Naive B cell (primary cell): ENCODE results near the gene FGD2. TPM values are rescaled to one million over a fixed set of nuclear protein-coding genes. Genes with fewer than 3 reads are reported as not detected.
A peak's percentile ranks its signal among the peaks of the same experiment; 100 is the strongest.
"Not testable (repeated sequence)": the region's sequence is repeated elsewhere in the genome, so short reads cannot be mapped to it uniquely, and the experiment has no call there.

Experiments
- ATAC-seq, 2 donors: fragments of 150-1000 bp; cut with Tn5 transposase; 2 replicates each; pipeline ENCODE4 v1.10.0; 2021; ENCODE audit warnings: low read depth in 2 of 2, mild to moderate bottlenecking in 2 of 2, moderate library complexity in 2 of 2
- DNase-seq: peaks from one replicate; pipeline ENCODE4 v3.0.0; 2022
- H3K27ac Mint-ChIP-seq, 6 donors: one replicate each; pipeline ENCODE4 v1.8.0; 2020 to 2022; ENCODE audit warnings: mild to moderate bottlenecking in 6 of 6, mixed read lengths in 6 of 6, moderate library complexity in 5 of 6, inconsistent platforms in 2 of 6
- H3K27me3 Mint-ChIP-seq, 3 donors: one replicate each; pipeline ENCODE4 v1.8.0; 2021 to 2022; ENCODE audit warnings: mixed read lengths in 3 of 3, mild to moderate bottlenecking in 1 of 3
- H3K36me3 Mint-ChIP-seq, 2 donors: one replicate each; pipeline ENCODE4 v1.8.0; 2020 to 2022; ENCODE audit warnings: mixed read lengths in 2 of 2, inconsistent platforms in 1 of 2, mild to moderate bottlenecking in 1 of 2
- H3K4me1 Mint-ChIP-seq, 3 donors: one replicate each; pipeline ENCODE4 v1.8.0; 2020 to 2022; ENCODE audit warnings: mixed read lengths in 3 of 3, inconsistent platforms in 1 of 3, mild to moderate bottlenecking in 1 of 3, moderate library complexity in 1 of 3
- H3K4me3 Mint-ChIP-seq, 8 donors: one replicate each; pipeline ENCODE4 v1.8.0; 2020 to 2022; ENCODE audit warnings: mild to moderate bottlenecking in 8 of 8, mixed read lengths in 8 of 8, moderate library complexity in 8 of 8, inconsistent platforms in 2 of 8
- H3K9me3 Mint-ChIP-seq, 7 donors: one replicate each; pipeline ENCODE4 v1.8.0; 2020 to 2022; ENCODE audit warnings: mixed read lengths in 7 of 7, mild to moderate bottlenecking in 5 of 7, inconsistent platforms in 2 of 7, moderate library complexity in 1 of 7
- polyA plus RNA-seq, 6 donors: library from polyadenylated mRNA; unstranded; fragments of 300-500 nt; fragmentation: Illumina TruSeq; gene quantifications; one replicate each; pipeline ENCODE4 v1.2.3, GENCODE V29; 2021; ENCODE audit warnings: low read depth in 6 of 6

FGD2 gene
- polyA plus RNA-seq, 6 donors from 2014 or later, result 31.5 to 133 (median 69.2) TPM

DNA sequence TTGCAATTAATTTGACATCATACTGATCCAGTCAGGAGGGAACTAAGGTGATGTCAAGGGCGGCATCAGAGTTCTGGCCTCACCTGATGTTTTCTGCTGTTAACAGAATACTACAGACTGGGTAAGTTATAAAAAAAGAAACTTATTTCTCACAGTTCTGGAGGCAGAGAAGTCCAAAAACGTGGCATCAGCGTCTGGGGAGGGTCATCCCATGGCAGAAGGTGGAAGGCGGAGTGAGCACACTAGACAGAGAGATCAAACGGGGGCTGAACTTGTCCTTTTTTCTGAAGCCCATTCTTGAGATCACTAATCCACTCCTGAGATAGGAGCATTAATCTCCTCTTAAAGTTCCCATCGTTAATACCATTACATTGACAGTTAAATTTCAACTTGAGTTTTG, 16.2 kb upstream of the FGD2 start:
- H3K4me1 Mint-ChIP-seq, result peaks cover 11 to 18% (median 12%) of the 10 kb centered on the region in 3 donors
- no peak for DNase-seq
- peak overlapping the region in 1 of 6 donors; percentile 12 for H3K27ac Mint-ChIP-seq
- ATAC-seq, result no peak
- H3K4me3 Mint-ChIP-seq, result peak overlapping the region in 1 of 8 donors; percentile 38
- no peaks in the 10 kb centered on the region for H3K36me3 Mint-ChIP-seq
- no peaks in the 10 kb centered on the region for H3K27me3 Mint-ChIP-seq
- H3K9me3 Mint-ChIP-seq, result no peaks in the 10 kb centered on the region

DNA sequence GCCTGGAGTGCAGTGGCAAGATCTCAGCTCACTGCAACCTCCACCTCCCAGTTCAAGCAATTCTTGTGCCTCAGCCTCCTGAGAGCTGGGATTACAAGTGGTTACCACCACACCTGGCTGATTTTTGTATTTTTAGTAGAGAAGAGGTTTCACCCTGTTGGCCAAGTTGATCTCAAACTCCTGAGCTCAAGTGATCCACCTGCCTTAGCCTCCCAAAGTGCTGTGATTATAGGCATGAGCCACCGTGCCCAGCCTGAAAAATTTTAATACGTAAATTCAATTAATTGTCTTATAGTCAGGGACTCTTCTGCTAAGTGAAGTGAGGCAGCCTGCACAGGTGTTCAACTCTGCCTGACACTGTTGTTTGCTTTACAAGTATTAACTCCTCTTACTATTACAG, 15.1 kb upstream of the FGD2 start:
- H3K27me3 Mint-ChIP-seq, DNase-seq, H3K27ac Mint-ChIP-seq, H3K9me3 Mint-ChIP-seq, H3K4me3 Mint-ChIP-seq, ATAC-seq, H3K36me3 Mint-ChIP-seq: not testable (repeated sequence)
- peaks cover 11 to 18% (median 12%) of the 10 kb centered on the region in 3 donors for H3K4me1 Mint-ChIP-seq

DNA sequence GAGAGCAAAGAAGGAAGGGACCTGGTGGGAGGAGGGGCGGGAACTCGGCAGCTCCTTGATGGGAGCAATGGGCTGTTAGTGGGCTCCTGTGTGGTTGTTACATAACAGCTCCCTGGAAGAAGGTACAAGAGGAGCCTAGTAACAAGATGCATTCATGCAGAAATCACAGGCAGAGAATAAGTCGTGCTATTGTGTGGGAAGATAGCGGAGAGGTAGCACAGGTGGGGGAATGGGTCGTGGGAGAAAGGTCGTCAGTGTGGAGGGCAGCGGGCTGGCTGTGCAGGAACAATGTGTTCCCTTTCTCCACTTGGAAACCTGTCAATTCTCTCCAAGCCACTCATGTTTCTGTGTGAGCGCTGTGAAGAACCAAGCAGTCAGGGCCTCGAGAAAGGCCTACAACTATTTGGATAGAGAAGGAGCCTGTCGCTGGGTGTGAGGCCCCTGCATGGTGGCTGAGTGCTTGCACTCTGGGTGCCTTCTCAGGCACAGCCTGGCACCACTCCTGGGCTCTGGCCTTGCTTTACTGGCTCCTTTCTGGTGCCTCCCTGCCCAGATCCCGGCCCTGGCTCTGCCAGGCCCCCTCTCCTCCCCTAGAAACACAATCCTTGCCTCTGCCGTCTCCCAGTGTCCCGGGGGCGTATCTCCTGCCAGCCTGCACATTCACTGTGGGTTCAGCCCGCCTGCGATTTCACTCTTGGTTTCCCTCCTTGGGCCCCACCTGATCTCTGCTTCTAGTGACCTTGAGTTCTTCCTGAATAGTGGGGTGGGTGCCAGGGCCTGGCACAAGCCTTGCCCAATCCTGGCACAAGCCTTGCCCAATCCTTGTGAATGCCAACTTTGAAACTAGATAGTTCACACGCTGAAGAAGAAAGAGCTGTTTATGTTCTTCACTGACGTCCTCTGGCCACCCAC, 7.4 kb upstream of the FGD2 start:
- Mint-ChIP-seq H3K9me3 (no peaks in the 10 kb centered on the region), H3K27me3 (no peaks in the 10 kb centered on the region), H3K36me3 (no peaks in the 10 kb centered on the region), H3K27ac (peak overlapping the region in 4 of 6 donors; percentile 54 to 87 (median 67)), H3K4me3 (peak overlapping the region in 2 of 8 donors; percentile 62 to 70), H3K4me1 (peaks cover 36 to 50% (median 43%) of the 10 kb centered on the region in 3 donors)
- ATAC-seq (no peak), DNase-seq (no peak)

DNA sequence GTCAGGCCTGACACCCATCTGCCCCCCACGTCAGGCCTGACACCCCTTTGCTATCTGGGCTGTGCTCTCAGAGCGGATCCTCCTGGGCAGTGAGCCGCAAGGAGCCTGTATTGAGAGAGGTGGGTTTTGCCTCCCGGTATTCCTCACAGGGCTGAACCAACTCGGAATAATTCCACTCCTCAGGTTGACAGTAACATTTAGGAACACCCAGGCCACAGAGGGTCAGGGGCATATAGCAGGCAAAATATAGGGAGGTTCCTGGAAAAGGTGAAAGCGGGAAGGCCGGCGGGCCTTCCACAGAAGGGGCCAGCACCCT, 6.8 kb upstream of the FGD2 start:
- ATAC-seq (no peak), DNase-seq (no peak)
- H3K27ac Mint-ChIP-seq, result peak overlapping the region in 3 of 6 donors; percentile 54 to 87 (median 81)
- H3K36me3 Mint-ChIP-seq, result no peaks in the 10 kb centered on the region
- H3K4me3 Mint-ChIP-seq, result no peak overlapping the region
- peaks cover 37 to 56% (median 46%) of the 10 kb centered on the region in 3 donors for H3K4me1 Mint-ChIP-seq
- no peaks in the 10 kb centered on the region for H3K27me3 Mint-ChIP-seq
- no peaks in the 10 kb centered on the region for H3K9me3 Mint-ChIP-seq

DNA sequence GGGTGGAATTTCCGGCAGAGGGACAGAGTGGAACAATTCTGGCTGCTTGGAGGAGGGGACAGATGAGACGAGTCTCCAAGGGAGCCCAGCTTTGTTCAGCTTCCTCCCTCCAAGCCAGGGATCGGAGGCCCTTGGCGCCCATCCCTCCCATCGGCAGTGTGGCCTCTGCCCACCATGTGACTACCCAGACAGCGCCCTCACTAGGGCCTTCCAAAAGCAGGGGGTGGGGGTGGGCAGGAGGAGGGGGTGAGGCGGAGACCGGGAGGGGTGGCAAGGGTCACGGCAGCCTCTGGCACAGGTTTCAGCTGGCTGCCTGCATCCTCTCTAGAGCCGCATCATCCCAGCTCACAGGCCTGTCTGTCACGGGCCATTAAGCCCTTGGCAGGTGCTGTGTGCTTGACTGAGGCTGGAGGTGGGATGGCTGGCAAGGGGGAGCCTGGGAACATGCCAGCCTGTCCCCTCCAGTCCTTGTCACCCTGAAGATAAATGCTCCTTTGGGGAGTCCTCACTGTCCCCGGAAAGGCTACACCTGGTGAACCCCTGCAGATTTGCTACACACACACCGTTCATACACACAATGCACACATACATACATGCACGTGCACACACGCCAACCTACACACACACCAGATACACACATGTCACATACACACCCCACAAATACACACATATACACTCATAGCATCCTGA, 6.2 kb upstream of the FGD2 start:
- no peaks in the 10 kb centered on the region for H3K9me3 Mint-ChIP-seq
- peak overlapping the region in 2 of 6 donors; percentile 54 to 87 for H3K27ac Mint-ChIP-seq
- DNase-seq (no peak), ATAC-seq (peak; percentile 23 to 40)
- H3K4me3 Mint-ChIP-seq, result no peak overlapping the region
- H3K4me1 Mint-ChIP-seq, result peaks cover 42 to 62% (median 51%) of the 10 kb centered on the region in 3 donors
- no peaks in the 10 kb centered on the region for H3K27me3 Mint-ChIP-seq
- no peaks in the 10 kb centered on the region for H3K36me3 Mint-ChIP-seq

DNA sequence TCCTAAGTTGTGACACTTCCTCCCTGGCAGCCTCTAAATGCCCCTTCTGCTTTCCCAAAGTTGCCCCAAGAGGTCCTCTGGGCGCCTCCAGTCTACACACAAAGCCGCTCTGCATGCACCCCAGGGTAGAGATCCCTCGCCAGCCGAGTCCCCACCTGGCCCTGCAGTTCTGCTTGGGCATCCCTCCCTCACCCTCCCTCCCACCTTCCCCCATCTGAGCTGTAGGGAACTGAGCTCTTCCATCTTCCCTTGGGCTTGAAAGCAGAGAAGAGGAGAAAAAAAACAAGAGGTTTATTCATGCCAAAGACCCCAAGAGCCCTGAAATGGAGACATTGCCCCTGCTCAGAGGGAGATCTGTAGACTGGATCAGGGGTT, 5.7 kb upstream of the FGD2 start:
- Mint-ChIP-seq H3K27me3 (no peaks in the 10 kb centered on the region), H3K4me1 (peaks cover 46 to 67% (median 56%) of the 10 kb centered on the region in 3 donors), H3K4me3 (no peak overlapping the region), H3K27ac (peak overlapping the region in 2 of 6 donors; percentile 77 to 89), H3K9me3 (no peaks in the 10 kb centered on the region), H3K36me3 (no peaks in the 10 kb centered on the region)
- no peak for ATAC-seq
- no peak for DNase-seq

DNA sequence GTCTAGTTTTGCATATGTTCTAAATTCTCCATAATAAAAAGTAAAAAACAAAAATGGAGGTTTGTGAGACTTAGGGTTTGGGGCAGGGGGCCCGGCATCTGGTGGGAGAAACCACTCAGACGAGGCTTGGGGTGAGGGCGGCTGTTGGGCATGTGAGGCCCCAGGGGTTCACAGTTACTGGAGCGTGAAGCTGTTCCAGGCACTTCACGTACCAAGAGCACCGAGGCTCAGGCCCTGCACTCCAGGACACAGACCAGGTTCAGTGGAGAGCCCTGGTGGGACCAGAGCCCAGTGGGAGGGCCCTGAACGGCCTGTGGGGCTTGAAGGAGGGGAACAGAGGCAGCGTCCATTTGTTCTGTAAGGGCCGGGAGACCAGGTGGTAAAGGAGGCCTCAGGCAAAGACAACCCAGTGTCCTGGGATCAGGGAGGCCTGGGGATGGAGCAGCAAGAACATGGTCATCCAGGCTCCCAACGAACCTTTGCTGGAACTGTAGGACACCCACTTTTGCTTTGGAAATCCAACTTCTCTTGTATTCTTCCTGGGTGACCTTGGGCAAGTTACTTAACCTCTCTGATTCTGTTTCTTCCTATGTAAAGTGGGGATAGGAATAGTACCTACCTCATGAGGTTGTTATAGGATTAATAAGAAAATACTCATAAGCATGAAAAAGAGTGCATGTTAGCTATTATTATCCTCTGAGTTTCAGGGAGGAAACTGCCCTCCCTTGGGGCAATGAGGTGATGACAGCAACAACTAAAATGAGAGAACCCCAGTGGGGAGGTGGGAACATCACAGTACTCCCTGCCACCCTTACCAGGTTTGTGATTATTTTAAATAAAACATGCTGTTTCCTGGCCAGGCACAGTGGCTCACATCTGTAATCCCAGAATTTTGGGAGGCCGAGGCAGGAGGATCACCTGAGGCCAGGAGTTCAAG, 1.1 kb upstream of the FGD2 start:
- DNase-seq, result peak; percentile 73
- peak; percentile 63 to 64 for ATAC-seq
- H3K4me3 Mint-ChIP-seq, result peak overlapping the region; percentile 90 to 100 (median 100)

DNA sequence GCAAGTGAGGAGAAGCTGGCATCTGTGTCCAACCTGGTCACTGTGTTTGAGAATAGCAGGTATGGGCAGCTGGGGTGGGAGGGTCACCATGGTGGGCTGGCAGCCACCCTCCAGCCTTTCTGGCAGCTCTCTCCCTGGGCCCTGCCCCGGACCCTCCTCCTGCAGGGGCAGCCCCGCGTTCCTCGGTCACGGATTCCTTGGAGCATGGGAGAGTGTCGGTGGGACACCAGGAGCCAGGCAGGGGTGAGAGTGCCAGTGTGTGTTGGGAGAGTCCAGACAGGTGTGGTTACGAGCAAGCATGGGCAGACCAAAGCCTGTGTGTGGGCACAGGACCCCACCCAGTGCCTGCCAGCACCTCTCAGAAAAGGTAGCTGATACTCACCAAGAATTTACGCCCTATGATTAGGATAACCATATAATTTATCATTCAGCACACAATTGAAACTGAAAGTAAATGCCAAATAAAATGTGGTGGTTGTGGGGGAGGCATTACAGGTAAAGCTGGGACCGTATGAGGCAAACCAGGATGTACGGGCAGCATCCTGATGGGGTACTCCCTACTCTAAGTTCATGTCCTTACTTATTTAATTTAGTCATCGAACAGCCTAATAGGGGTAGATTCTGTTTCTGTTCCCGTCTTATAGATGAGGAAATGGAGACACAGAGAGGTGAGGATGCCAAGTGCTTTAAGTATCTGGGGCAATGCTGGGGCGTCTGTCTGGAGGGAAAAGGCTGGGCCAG, 542 bp downstream of the FGD2 start:
- no peak for DNase-seq
- H3K4me1 Mint-ChIP-seq, result peaks cover 70 to 88% (median 85%) of the 10 kb centered on the region in 3 donors
- H3K9me3 Mint-ChIP-seq, result no peaks in the 10 kb centered on the region
- peak; percentile 3 to 4 for ATAC-seq
- no peaks in the 10 kb centered on the region for H3K27me3 Mint-ChIP-seq
- H3K4me3 Mint-ChIP-seq, result peak overlapping the region; percentile 97 to 100 (median 100)
- peak overlapping the region; percentile 93 to 99 (median 96) for H3K27ac Mint-ChIP-seq
- peaks cover 6 to 14% of the 10 kb centered on the region in 2 donors for H3K36me3 Mint-ChIP-seq

More for the DNA sequence above, 1.1 kb upstream of the FGD2 start:
- no peaks in the 10 kb centered on the region for H3K9me3 Mint-ChIP-seq
- H3K4me1 Mint-ChIP-seq, result peaks cover 76 to 90% (median 90%) of the 10 kb centered on the region in 3 donors
- peaks cover 6 to 14% of the 10 kb centered on the region in 2 donors for H3K36me3 Mint-ChIP-seq
- no peaks in the 10 kb centered on the region for H3K27me3 Mint-ChIP-seq
- peak overlapping the region; percentile 88 to 99 (median 96) for H3K27ac Mint-ChIP-seq

DNA sequence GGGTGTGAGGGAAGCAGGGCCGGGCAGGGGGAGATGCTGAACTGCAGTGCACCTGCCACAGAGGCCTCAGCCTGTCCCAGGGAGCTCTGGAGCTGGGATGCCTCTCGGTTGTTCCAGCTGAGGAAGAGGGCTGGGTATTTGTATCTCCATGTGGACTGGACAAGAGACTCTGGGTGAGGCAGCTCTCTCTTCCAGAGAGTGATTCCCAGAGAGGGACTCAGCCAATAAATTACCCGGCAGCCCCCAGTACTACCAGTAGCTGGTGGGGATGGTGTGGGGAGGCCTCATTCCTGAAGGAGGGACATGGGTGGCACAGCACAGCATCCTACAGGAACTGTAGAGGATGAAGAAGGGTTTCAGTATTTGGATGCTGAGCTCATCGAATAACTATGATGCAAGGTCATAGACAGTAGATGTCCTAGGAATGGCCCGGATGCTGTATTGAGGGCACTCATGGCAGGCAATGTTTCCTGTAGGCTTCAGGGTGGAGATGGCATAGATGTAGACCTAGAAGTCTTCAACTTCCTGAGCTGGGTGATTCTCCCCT, 1.4 kb downstream of the FGD2 start:
- H3K27ac Mint-ChIP-seq, result peak overlapping the region; percentile 93 to 98 (median 94)
- DNase-seq, result no peak
- H3K9me3 Mint-ChIP-seq, result no peaks in the 10 kb centered on the region
- peaks cover 71 to 86% (median 85%) of the 10 kb centered on the region in 3 donors for H3K4me1 Mint-ChIP-seq
- H3K36me3 Mint-ChIP-seq, result peaks cover 6 to 14% of the 10 kb centered on the region in 2 donors
- peak overlapping the region; percentile 97 to 100 (median 100) for H3K4me3 Mint-ChIP-seq
- no peaks in the 10 kb centered on the region for H3K27me3 Mint-ChIP-seq
- no peak for ATAC-seq

DNA sequence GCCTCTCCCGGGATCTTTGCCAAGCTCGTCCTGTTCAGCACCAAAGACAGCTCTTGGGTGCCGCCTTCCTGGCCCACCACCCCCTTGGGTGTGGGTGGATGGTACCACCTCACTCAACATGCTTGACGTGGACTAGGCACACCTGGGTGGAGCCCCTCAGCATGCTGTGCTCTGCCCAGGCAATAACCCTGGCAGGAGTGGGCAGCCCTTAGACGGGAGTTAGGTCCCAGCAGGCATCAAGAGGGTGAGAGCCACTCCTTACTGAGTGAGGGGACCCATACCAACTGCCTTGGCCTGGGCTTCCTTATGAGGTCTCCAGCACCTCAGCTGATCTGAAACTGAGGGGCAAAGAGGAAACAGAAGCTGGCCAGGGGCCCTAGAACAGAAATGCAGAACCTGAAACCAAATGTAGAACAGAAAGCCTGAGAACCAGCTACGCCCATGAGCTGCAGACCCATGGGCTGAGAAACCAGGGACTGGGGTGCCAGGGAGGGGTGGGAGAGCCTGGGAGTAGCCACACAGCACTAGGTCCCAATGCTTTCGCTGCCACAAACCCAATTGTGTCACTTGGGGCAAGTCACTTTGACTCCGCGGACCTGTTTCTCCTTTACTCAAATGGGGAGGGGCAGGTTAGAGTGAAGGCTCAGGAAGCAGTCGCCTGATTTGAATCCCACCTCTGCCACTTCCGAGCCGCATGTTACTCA, 2.0 kb downstream of the FGD2 start:
- peak overlapping the region; percentile 97 to 100 (median 100) for H3K4me3 Mint-ChIP-seq
- peaks cover 65 to 83% (median 79%) of the 10 kb centered on the region in 3 donors for H3K4me1 Mint-ChIP-seq
- ATAC-seq (peak; percentile 63 to 65), DNase-seq (peak; percentile 80)
- H3K9me3 Mint-ChIP-seq, result no peaks in the 10 kb centered on the region
- peak overlapping the region; percentile 69 to 98 (median 94) for H3K27ac Mint-ChIP-seq
- H3K36me3 Mint-ChIP-seq, result peaks cover 6 to 14% of the 10 kb centered on the region in 2 donors
- H3K27me3 Mint-ChIP-seq, result no peaks in the 10 kb centered on the region

DNA sequence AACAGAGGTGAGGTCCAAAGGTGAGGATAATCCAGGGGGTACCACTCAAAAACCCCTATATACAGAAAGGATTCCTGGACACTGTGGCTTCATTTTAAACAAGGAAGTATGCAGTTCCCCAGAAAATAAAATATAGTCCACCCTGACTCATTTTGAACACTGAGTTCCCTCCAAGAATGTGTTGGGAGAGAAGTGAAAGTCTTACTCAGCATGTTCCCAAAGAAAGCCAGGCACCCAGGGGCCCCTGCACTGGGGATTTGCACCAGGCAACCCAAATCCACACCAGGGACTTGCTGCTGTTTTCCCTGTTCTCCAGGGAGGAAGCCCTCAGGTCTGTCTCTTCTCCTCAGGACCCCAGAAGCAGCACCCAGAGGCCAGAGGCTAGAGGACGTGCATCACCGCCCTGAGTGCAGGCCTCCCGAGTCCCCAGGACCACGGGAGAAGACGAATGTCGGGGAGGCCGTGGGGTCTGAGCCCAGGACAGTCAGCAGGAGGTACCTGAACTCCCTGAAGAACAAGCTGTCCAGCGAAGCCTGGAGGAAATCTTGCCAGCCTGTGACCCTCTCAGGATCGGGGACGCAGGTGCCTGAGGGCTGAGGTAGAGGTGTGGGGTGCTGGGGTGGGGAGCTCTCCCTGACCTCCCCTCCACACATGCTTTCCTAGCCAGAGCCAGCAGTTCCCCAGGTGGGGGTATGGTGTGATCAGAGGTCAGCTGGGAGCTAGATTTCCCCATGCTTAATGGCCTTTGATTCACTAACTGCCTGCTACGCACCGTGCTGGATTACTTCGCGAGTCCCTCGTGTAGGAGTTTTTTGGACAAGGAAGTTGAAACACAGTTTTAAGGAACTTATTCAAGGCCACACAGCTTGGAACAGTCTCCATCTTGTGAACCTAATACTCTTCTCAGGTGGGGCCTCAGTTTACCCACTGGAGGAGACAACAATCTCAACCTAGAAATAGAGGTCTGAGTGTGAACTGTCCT, 3.3 kb downstream of the FGD2 start:
- no peaks in the 10 kb centered on the region for H3K9me3 Mint-ChIP-seq
- DNase-seq (no peak), ATAC-seq (no peak)
- H3K4me3 Mint-ChIP-seq, result peak overlapping the region; percentile 97 to 100 (median 100)
- peaks cover 6 to 14% of the 10 kb centered on the region in 2 donors for H3K36me3 Mint-ChIP-seq
- H3K27me3 Mint-ChIP-seq, result no peaks in the 10 kb centered on the region
- H3K27ac Mint-ChIP-seq, result peak overlapping the region in 5 of 6 donors; percentile 32 to 96 (median 93)
- peaks cover 61 to 75% (median 74%) of the 10 kb centered on the region in 3 donors for H3K4me1 Mint-ChIP-seq
